Body of pancreas (tissue), 4 donors: ENCODE results near the gene CYTH3. TPM values are rescaled to one million over a fixed set of nuclear protein-coding genes. Genes with fewer than 3 reads are reported as not detected.
"Not testable (repeated sequence)": the region's sequence is repeated elsewhere in the genome, so short reads cannot be mapped to it uniquely, and the experiment has no call there.

Experiments used
- ATAC-seq: fragments of 150-250 bp; one replicate; pipeline ENCODE4 v1.9.1; 2016
- DNase-seq, 4 donors: peaks; one replicate each; pipeline ENCODE4 v3.0.0-alpha.2; 2019
- H3K27ac ChIP-seq, 4 donors: fragments of 200-600 bp; sonication (generic); 1 replicate in 3 of 4; 2 replicates in 1 of 4; pipeline versions ENCODE4 v1.5.1 to v1.6.1; 2016 to 2019; ENCODE audit warnings: mild to moderate bottlenecking in 1 of 4, mixed read lengths in 1 of 4, moderate library complexity in 1 of 4
- H3K27me3 ChIP-seq, 2 donors: fragments of 200-600 bp; sonication (generic); one replicate each; pipeline ENCODE4 v1.6.0; 2016; ENCODE audit warnings: mild to moderate bottlenecking in 1 of 2
- H3K36me3 ChIP-seq, 2 donors: fragments of 200-600 bp; sonication (generic); replicated peaks in 1 of 2; 2 replicates each; pipeline ENCODE4 v1.5.1; 2016; ENCODE audit warnings: low read depth in 2 of 2; ENCODE audit not compliant: insufficient read depth in 1 of 2
- H3K4me1 ChIP-seq: fragments of 200-600 bp; sonication (generic); one replicate; pipeline ENCODE4 v1.6.0; 2016
- H3K4me3 ChIP-seq, 2 donors: fragments of 200-600 bp; sonication (generic); 1 replicate in 1 of 2; 2 replicates in 1 of 2; pipeline ENCODE4 v1.5.1; 2016 to 2019
- H3K9me3 ChIP-seq, 3 donors: fragments of 200-600 bp; sonication (generic); 1 replicate in 2 of 3; 2 replicates in 1 of 3; pipeline ENCODE4 v1.5.1; 2016
- POLR2A ChIP-seq, 3 donors: fragments of 450-650 bp; IDR thresholded peaks; one replicate each; pipeline ENCODE4 v1.6.1; 2016; ENCODE audit warnings: antibody characterized with exemption in 3 of 3, mild to moderate bottlenecking in 2 of 3
- WGBS, 2 donors: methylation state at CpG; one replicate each; pipeline ENCODE4 v1.1.5; 2017; 5-methylcytosine and 5-hydroxymethylcytosine counted together
- intact Hi-C: fragments of 100-400 bp; cut with DNase I; formaldehyde crosslinking; loops from one replicate; pipeline ENCODE4 v1.15.1; 2023
- total RNA-seq, 2 donors: library from RNA; depleted of rRNA; stranded (reverse); fragments of >200 nt; gene quantifications; one replicate each; pipeline ENCODE4 v1.1.0, GENCODE V29; 2016
- TF ChIP-seq, protein P1 (sequence below), 7 experiments: fragments of 450-650 bp in 4 of 7; fragments of 200-600 bp in 3 of 7; sonication (generic) in 3 of 7; IDR thresholded peaks; one replicate each; pipeline ENCODE4 v1.5.1; 2016 to 2019; ENCODE audit warnings: antibody characterized with exemption in 7 of 7

The CYTH3 gene
- total RNA-seq, 2 donors from 2014 or later: 14.0 to 18.8 TPM

GRCh38 chr7:6226194-6226799 is 46.1 kb downstream of the CYTH3 start:
- Histone ChIP-seq H3K36me3 (no peaks in the 10 kb centered on the region), H3K4me3 (no peak overlapping the region), H3K27ac (no peak overlapping the region), H3K9me3 (no peaks in the 10 kb centered on the region), H3K4me1 (peaks cover 4% of the 10 kb centered on the region), H3K27me3 (no peaks in the 10 kb centered on the region)
- DNase-seq (peak in 1 of 4 donors; percentile 8), ATAC-seq (no peak)
- TF ChIP-seq, protein P1, sequence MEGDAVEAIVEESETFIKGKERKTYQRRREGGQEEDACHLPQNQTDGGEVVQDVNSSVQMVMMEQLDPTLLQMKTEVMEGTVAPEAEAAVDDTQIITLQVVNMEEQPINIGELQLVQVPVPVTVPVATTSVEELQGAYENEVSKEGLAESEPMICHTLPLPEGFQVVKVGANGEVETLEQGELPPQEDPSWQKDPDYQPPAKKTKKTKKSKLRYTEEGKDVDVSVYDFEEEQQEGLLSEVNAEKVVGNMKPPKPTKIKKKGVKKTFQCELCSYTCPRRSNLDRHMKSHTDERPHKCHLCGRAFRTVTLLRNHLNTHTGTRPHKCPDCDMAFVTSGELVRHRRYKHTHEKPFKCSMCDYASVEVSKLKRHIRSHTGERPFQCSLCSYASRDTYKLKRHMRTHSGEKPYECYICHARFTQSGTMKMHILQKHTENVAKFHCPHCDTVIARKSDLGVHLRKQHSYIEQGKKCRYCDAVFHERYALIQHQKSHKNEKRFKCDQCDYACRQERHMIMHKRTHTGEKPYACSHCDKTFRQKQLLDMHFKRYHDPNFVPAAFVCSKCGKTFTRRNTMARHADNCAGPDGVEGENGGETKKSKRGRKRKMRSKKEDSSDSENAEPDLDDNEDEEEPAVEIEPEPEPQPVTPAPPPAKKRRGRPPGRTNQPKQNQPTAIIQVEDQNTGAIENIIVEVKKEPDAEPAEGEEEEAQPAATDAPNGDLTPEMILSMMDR (IDR thresholded peaks at IDR 0.05): no peak
- TF ChIP-seq POLR2A (IDR thresholded peaks at IDR 0.05): no peak
- intact Hi-C loops: no loop called here
- 21 to 32% methylated on average over 3 of the region's 3 CpGs for WGBS, 2 donors

GRCh38 chr7:6223411-6223810 is 49.0 kb downstream of the CYTH3 start:
- 38 to 49% methylated on average over 4 of the region's 4 CpGs for WGBS, 2 donors
- H3K4me1 ChIP-seq, H3K36me3 ChIP-seq, H3K27ac ChIP-seq, intact Hi-C loops, H3K27me3 ChIP-seq, ATAC-seq, H3K4me3 ChIP-seq, DNase-seq, H3K9me3 ChIP-seq: not testable (repeated sequence)

DNA sequence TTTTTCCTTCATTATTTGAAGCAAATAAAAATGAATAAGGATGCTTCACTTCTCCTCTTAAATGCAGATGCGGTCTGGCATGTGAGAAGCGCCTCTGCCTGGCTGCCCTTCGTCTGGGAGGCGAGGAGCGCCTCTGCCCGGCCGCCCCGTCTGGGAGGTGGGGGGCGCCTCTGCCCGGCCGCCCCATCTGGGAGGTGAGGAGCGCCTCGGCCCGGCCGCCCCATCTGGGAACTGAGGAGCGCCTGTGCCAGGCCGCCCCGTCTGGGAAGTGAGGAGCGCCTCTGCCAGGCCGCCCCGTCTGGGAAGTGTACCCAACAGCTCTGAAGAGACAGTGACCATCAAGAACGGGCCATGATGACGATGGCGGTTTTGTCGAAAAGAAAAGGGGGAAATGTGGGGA is 49.4 kb downstream of the CYTH3 start:
- WGBS, 2 donors: 94 to 97% methylated on average over 18 to 23 of the region's 25 CpGs
- H3K4me1 ChIP-seq, intact Hi-C loops, H3K36me3 ChIP-seq, H3K4me3 ChIP-seq, DNase-seq, H3K27ac ChIP-seq, H3K9me3 ChIP-seq, ATAC-seq, H3K27me3 ChIP-seq: not testable (repeated sequence)

DNA sequence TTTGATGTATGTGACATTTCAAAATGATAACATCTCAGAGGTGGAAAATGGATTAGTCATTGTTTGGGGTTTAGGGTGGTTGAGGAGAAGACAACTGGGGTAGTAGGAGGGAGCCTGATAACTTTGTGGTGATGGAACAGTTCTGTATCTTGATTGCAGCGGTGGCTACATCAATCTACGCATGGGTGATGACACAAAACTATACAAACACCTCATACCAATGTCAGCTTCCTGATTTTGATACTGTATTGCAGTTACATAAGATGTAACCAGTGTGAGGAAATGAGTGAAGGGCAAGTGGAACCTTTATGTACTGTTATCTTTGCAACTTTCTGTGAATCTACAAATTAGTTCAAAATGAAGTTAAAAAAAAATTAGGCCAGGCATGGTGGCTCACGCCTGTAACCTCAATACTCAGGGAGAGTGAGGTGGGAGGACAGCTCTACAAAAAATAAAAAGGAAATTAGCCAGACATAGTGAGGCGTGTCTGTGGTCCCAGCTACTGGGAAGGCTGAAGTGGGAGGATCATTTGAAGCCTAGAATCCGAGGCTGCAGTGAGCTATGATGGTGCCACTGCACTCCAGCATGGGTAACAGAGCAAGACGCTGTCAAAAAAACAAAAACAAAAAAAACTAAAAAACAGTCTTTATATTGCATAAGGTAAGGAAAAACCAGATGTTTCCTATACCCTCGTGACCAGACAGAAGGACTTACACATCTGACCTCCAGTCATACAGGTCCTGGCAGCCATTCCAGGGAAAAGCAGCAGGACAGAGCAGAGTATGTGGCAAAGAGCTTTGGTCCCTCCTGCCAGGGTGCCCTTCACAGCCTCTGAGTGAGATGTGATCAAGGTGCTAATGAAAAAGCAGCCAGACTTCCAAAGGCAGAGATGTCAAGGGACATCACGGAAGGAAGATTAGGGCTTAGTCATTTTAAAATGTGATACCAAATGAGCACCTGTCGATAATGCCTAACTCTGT is 50.8 kb downstream of the CYTH3 start:
- Histone ChIP-seq H3K4me1 (no peaks in the 10 kb centered on the region), H3K4me3 (no peak overlapping the region), H3K27me3 (no peaks in the 10 kb centered on the region), H3K36me3 (no peaks in the 10 kb centered on the region), H3K9me3 (no peaks in the 10 kb centered on the region), H3K27ac (no peak overlapping the region)
- DNase-seq: no peak
- intact Hi-C loops: no loop called here
- 73 to 86% methylated on average over 9 of the region's 9 CpGs for WGBS, 2 donors
- ATAC-seq: no peak
- TF ChIP-seq POLR2A (IDR thresholded peaks at IDR 0.05): no peak
- TF ChIP-seq, protein P1 (IDR thresholded peaks at IDR 0.05): no peak

GRCh38 chr7:6218329-6218728 is 54.1 kb downstream of the CYTH3 start:
- intact Hi-C loops: no loop called here
- H3K36me3 ChIP-seq: no peaks in the 10 kb centered on the region
- 74 to 91% methylated on average over 3 of the region's 3 CpGs for WGBS, 2 donors
- ATAC-seq: no peak
- H3K9me3 ChIP-seq: no peaks in the 10 kb centered on the region
- H3K27ac ChIP-seq: no peak overlapping the region
- H3K27me3 ChIP-seq: no peaks in the 10 kb centered on the region
- no peak for DNase-seq
- H3K4me3 ChIP-seq: no peak overlapping the region
- no peak for TF ChIP-seq POLR2A (IDR thresholded peaks at IDR 0.05)
- H3K4me1 ChIP-seq: no peaks in the 10 kb centered on the region

DNA sequence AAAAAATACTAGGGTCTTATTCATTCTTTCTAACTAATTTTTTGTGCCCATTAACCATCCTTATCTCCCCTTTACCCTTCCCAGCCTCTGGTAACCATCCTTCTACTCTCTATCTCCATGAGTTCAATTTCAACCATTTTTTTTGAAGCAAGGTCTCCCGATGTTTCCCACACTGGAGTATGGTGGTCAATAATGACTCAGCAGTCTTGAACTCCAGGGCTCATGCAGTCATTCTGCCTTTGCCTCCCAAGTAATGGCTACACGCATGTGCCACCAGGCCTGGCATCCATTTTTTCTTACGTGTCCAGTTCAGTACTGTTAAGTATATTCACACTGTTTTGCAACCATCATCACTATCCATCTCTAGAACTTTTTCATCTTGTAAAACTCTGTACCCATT is 60.4 kb downstream of the CYTH3 start:
- no peaks in the 10 kb centered on the region for H3K4me1 ChIP-seq
- WGBS, 2 donors: 95 to 96% methylated on average over 3 of the region's 3 CpGs
- intact Hi-C loops: no loop called here

More for the DNA sequence above, 60.4 kb downstream of the CYTH3 start:
- Histone ChIP-seq H3K27me3 (no peaks in the 10 kb centered on the region), H3K9me3 (no peaks in the 10 kb centered on the region), H3K27ac (no peak overlapping the region), H3K36me3 (no peaks in the 10 kb centered on the region), H3K4me3 (no peak overlapping the region)
- ATAC-seq: no peak
- TF ChIP-seq POLR2A (IDR thresholded peaks at IDR 0.05): no peak
- TF ChIP-seq, protein P1 (IDR thresholded peaks at IDR 0.05): no peak
- DNase-seq: no peak
